A549 (cell line): Measurements from ENCODE around the gene MTCL1.

Experiments used
- CTCF ChIP-seq: fragments of >200 bp; sonication (Bioruptor Twin); formaldehyde crosslinking; IDR thresholded peaks from 3 replicates; pipeline ENCODE4 v1.5.1; 2016
- EHMT2 ChIP-seq: fragments of 200-600 bp; sonication (generic); IDR thresholded peaks from 2 replicates; pipeline ENCODE4 v1.6.1; 2016; ENCODE audit warnings: antibody characterized with exemption, low read depth, mild to moderate bottlenecking, moderate library complexity
- ELK1 ChIP-seq: fragments of 150-350 bp; IDR thresholded peaks from 2 replicates; pipeline ENCODE4 v1.6.1; 2014; ENCODE audit warnings: low read depth, mild to moderate bottlenecking, low read length
- JUNB ChIP-seq: fragments of >200 bp; sonication (Bioruptor Twin); formaldehyde crosslinking; IDR thresholded peaks from 2 replicates; pipeline ENCODE4 v1.6.1; 2016
- MAX ChIP-seq: IDR thresholded peaks from 2 replicates; pipeline ENCODE4 v1.6.1; 2012
- POLR2A ChIP-seq: IDR thresholded peaks from 2 replicates; pipeline ENCODE4 v1.6.1; 2012; ENCODE audit warnings: mild to moderate bottlenecking, low read length
- RAD21 ChIP-seq, 2 experiments: fragments of >200 bp in 1 of 2; sonication (Bioruptor Twin) in 1 of 2; formaldehyde crosslinking in 1 of 2; IDR thresholded peaks in 1 of 2; conservative IDR thresholded peaks in 1 of 2; 2 replicates in 1 of 2; 3 replicates in 1 of 2; pipeline ENCODE4 v1.6.1; 2012 to 2018; ENCODE audit warnings: inconsistent platforms in 1 of 2
- REST ChIP-seq: fragments of 200-600 bp; sonication (generic); IDR thresholded peaks from 2 replicates; pipeline ENCODE4 v1.6.1; 2016; ENCODE audit warnings: antibody characterized with exemption, mild to moderate bottlenecking, moderate library complexity
- RNF2 ChIP-seq: fragments of 200-600 bp; sonication (generic); IDR thresholded peaks from 2 replicates; pipeline ENCODE4 v1.6.1; 2016; ENCODE audit warnings: low read depth, mild to moderate bottlenecking, antibody characterized with exemption, moderate library complexity, borderline replicate concordance

GRCh38 chr18:8857806-8858205 lies 152.4 kb downstream of the MTCL1 start:
- TF ChIP-seq EHMT2 (no peak), ELK1 (no peak), MAX (no peak), CTCF (no peak), POLR2A (no peak), RAD21 (conservative IDR thresholded peaks at IDR 0.05 in 1 of 2, IDR thresholded peaks at IDR 0.05 in 1 of 2) (no peak), JUNB (no peak), REST (no peak), RNF2 (no peak)
